HG02759 (cell line): ENCODE results near the gene NLRP6.
"Not testable (repeated sequence)": the region's sequence is repeated elsewhere in the genome, so short reads cannot be mapped to it uniquely, and the experiment has no call there.

Experiments used
- ATAC-seq: cut with Tn5 transposase; IDR thresholded peaks from one replicate; pipeline ENCODE4 v1.9.1; 2021; ENCODE audit warnings: mild to moderate bottlenecking, moderate library complexity; ENCODE audit not compliant: unreplicated experiment

Gene NLRP6

DNA sequence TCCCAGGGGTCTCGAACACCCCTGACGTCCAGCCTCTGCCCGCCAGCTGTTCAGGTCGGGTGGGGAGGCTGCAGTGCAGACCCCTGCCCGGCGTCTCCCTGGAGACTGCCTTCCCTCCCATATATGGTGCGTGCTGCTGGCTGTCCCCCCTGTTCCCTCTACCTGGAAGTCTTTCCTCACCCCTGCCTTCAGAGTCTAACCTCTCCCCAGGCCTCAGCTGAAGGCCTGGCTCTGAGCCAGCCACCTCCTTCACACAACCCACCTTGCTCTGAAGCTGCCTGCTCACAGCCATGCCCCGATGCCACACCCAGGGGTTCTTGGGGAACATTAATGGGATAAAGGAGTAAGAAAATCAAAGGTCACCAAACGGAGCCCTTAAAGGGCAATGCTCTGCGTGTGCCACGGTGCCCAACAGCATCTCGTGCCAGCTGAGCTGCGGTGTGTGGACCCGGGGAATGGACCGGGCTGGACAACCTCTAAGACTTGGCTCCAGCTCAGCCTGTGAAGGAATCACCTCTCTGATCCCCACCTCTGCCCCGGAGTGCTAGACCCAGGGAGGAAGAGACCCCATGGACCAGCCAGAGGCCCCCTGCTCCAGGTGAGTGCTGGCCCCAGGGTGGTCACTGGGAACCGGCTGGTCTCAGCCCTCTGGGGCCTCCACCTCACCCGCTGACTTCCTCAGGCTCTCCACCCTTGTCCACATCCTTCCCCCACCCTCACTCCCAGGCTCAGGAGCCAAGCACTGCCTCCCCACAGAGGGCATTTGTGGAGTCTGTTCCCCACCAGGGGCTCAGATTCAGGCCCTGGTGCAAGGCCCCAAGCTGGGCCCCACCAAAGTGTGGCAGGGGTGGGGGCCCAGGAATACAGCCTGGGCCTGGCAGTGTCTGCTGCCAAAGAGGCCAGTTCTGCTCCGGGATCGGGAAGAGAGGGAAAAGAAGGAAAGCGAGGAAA, at the start of gene NLRP6:
TSS of gene NLRP6 (plus strand) at position 407 of the 951 bp plus-strand sequence. CDS start at position 570, 163 bp downstream.
- no peak for ATAC-seq

DNA sequence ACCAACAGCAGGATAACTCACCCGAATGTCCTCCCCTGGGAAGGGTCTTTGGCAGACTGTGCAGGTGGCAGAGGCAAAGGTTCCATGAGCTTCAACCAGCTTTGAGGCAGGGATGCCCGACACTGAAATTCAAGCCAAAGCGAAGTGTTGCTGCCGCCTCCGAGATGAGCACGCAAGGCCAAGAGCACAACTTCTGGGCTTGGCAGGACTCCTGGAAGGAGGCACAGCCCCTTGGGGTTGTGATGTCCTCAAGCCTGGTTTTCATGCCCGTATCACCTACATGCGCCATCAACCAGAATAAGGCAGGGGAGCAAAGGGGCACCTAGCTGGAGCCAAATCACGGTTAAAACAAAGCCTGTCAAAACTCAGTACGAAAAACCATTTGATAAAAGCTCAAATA, 47.8 kb upstream of the NLRP6 start:
- ATAC-seq, result no peak

DNA sequence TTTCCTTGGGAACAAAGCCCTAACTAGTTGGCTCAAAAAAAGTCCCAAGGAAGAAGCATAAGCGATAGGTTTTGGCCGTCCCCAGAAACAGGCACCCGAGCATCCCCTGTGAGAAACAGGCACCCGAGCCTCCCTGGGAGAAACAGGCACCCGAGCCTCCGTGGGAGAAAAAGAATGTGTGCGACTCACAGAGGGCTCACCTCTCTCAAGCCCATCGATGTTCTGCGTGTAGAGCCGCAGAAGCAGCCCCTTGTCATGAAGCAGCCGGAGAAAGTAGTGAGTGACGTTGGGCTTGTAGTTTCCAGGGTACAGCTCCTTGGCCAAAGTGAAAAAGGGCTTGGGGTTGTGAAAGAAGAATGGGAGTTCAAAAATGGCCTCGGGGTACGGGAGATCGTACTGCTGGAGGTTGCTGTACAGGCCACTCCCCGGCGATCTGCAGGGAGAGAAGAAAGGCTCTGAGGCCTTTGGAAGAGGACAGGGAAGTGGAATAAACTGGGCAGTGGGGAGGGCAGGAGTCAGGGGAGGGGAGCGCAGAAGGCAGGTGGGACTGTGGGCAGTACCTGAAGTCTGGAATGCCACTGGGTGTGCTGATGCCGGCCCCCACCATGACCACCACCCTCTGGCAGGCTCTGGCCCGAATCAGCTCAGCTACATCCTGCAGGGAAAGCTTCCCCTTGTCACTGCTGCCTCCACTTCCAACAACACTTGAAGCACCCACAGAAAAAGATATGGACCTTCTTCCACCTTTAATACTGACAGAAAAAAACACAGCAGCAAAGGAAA, 45.2 kb upstream of the NLRP6 start:
- no peak for ATAC-seq

DNA sequence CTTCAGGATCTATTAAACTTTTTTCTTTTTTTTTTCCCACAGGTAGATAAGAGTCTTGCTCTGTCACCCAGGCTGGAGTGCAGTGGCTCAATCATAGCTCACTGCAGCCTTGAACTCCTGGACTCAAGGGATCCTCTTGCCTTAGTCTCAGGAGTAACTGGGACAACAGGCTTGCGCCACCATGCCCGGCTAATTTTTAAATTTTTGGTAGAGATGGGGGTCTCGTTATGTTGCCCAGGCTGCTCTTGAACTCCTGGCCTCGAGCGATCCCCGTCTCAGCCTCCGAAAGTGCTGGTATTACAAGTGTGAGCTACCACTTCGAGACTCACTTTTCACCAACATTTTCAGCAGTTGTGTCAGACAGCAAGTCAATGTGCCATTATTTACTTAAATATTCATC, 43.0 kb upstream of the NLRP6 start:
- ATAC-seq, result no peak

DNA sequence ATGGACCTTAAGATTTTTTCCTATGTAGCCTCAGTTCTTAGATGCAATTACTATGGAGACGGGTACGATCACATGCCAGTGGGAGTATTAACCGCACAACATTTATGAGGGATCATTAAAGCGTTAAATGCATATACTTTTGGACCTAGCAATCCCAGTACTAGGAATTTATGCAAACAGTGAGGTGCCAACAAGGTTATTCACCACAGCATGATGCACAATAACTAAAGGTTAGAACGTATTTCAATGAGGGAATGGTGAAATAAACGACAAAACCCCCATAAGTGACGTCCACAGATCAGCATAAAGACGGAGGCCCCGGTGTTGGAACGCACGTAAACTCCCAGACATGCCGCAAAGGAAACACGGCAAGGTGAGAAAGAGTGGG, 42.6 kb upstream of the NLRP6 start:
- ATAC-seq, result no peak

DNA sequence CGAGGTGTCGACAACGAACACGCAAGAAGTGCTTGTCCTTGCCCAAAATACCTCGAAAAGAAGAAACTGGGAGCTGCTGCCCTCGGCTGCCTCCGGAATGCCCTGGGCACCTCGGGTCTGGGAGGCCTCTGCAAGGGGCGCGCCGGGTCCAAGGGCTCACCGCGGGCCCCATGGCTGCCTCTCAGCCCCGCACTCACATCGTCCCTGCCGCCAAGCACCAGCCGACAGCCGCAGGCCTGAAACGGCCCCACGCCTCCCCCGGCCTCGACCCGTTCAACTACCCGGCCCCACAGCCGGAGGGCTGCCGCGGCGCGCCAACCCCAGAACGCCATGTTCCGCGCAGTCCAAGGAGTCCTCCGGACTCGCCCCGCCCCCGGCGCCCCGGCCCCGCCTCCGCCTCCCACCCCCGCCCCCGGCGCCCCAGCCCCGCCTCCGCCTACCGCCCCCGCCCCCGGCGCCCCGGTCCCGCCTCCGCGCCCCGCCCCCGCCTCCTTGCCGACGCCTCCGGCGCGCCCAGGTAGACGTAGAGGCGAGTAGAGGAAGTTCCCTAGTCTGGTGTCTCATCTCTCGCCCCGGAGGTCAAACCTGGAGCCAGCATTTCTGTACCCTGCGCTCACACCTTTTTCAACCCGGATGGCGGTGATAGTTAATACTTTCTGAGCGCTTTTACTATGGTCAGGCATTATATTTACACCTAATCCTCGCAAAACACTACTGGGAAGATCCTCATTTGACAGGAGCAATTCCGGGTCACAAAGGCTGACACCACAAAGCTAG, 42.0 kb upstream of the NLRP6 start, which contains the start of gene SIRT3:
TSS of gene SIRT3 (minus strand) at position 346 of the 777 bp plus-strand sequence. CDS start at position 332, 14 bp downstream.
- ATAC-seq, result peak; percentile 75

DNA sequence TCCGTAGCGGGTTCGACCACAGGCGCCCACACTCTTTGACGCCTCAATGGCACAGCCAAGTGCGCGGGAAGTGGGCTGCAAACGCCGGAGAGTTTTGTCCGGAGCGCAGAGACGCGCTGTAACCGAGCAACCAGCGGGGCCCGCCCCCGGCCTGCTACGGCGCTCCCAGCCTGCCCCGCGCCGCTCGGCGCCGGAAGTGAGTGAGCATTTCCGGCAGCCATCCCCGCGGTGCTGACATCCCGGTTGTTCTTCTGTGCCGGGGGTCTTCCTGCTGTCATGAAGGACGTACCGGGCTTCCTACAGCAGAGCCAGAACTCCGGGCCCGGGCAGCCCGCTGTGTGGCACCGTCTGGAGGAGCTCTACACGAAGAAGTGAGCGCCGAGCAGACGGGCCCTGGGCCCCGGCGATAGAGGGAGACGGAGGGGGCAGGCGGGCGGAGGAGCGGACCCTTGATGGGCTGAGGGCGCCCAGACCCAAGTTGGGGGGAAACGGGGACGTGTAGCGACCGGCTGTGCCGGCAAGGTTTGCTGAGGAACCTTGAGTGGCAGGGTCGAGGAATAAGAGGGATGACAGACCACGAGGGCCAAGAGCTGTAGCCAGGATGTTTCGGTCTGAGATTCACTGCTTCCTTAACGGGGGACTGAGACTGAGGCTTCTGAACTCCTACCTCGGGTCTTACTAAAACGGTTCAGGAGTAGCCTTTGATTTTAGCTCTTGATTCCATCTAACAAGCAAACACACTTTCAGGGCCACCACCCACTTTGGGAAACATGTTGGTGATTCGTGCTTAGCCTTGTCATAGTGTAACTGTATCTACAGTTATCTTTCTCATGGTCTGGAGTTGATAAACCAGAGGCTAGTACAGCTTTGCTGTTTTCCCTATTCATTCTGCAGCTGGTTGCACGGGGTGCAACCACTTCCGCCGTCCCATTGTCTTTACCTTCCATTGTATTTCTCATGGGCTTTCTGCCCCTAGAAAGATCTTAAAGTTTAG, 41.1 kb upstream of the NLRP6 start, which contains the start of gene PSMD13:
TSS of gene PSMD13 (plus strand) at position 203 of the 994 bp plus-strand sequence. CDS start at position 277, 74 bp downstream.
- ATAC-seq, result peak; percentile 87

DNA sequence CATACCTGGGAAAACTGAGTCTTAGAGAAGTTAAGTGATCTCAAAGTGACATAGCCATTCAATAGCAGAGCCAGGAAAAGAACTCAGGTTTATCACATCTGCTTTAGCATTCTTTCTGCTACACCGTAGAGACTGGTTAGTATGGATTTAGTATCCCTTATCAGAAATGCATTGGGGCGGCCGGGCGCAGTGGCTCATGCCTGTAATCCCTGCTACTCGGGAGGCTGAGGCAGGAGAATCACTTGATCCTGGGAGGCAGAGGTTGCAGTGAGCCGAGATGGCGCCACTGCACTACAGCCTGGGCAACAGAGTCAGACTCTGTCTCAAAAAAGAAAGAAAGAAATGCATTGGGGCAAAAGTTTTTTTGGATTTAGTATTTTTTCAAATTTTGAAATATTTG, 39.9 kb upstream of the NLRP6 start:
- ATAC-seq, result not testable (repeated sequence)

DNA sequence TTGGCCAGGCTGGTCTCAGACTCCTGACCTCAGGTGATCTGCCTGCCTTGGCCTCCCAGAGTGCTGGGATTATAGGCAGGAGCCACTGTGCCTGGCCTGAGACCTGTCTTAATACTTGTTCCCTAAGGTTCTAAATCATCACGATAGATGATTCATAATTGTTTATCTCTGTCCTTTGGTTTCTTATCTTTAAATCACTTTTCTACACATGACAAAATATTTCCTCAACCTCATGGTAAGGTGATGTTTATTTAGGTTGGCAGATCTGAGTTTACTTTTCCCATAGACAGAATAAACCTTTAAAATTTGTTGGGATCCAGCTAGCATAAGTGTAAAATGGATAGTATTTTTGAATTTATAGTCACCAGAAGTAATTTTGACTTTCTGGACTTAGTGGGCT, 37.9 kb upstream of the NLRP6 start:
- ATAC-seq, result no peak

DNA sequence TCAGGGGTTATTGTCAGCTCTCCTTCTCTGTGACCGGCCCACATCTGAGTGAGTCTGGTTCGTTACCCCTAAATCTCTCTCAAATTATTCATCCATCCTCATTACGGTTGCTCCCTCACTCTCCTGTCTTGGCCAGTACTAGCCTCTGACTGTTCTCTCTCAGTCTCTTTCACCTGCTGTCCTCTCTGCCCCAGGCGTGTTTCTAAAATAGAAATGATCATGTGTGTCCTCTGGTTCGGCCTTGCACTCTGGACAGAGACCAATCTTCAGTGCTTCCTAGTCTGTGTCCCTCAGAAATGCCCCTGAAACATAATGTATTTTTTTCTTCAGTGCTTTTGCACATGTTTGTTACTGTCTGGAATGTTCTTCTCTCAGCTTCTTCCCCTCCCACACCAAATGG, 36.6 kb upstream of the NLRP6 start:
- ATAC-seq, result no peak

DNA sequence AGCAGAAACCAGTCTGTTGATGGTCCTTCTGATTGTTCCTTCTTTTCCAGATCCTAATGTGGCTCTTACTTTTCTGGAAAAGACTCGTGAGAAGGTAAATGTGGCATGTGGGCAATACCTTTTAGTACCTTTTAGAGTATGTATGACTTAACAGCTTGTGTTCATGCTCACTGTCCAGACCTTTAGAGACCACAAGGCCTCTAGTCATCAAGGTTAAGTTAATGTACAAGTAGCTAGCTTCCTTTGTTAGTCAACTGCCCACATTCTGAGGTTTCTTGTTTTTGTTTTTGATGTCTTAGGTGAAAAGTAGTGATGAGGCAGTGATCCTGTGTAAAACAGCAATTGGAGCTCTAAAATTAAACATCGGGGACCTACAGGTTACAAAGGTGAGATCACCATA, 33.8 kb upstream of the NLRP6 start:
- ATAC-seq, result no peak

DNA sequence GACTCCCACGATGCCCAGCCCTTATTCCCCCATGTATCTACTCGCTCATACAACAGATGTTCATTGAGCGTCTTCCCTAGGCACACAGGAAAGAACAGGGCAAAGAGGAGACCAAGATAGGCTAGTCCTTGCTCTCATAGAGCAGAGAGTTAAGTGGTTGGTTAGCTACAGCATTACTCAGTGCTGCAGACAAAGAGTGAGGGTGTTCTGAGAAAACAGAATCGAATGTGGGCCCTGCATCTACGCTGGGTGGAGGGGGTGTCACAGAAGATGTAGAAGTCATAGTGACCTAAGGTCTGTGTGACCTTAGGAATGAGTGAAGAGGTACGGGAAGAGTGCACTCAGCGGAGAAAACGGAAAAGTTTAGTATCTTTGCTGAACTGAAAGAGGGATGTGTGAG, 29.1 kb upstream of the NLRP6 start:
- no peak for ATAC-seq

DNA sequence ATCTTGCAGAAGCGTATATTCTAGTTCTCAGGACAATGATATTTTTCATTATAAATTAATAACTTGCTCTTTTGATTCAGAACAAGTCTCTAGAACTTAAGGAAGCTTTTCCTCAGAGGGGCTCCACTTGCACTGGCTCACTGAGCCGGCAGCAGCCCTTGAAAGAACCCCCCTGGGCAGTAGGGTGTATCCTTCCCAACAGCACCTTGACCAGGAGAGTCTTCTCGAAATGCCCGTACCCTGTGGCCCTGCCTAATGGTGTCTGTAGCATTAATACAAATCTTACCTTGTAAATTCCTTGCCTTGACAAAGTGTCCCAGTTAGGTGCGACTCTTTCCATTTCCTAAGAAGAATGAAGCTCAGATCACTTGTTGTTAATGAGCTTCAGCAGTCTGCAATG, 27.9 kb upstream of the NLRP6 start:
- ATAC-seq, result no peak

DNA sequence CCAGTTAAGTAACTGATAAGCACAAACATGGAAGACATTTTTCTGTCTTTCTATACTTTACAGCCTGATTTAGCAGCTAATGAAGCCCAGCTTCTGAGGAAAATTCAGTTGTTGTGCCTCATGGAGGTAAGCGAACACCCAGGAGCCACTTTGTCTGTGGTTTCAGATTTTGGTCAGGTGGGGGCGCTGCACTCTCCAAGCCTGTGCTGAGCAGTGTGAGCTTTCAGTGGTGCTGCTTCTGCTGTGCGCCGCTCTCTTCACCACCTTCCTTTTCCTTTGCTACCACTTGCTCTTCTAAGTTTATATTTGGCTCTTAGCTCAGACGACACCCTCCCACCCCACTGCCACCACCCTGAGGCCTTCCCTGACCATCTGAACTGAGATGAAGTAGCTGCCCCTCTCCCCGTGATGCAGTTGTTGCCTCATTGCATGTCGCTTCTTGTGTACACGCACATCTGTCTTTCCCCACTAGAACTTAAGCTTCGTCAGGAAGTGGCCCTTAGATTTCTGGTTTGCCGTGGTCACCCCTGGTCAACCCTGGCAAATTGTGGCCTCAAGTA, 27.4 kb upstream of the NLRP6 start:
- ATAC-seq, result no peak

DNA sequence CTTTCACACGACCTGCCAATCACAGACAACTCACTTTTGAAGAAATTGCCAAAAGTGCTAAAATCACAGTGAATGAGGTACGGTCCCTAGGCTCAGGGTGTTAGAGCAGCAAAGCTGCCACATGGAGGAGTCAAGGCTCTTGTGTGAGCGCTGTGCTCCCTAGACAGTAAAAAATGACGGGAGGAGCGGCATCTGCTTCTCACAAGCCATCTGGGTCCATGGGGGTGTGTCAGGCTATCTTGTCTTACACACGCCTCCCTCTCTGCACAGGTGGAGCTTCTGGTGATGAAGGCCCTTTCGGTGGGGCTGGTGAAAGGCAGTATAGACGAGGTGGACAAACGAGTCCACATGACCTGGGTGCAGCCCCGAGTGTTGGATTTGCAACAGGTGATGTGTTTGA, 26.7 kb upstream of the NLRP6 start:
- no peak for ATAC-seq

DNA sequence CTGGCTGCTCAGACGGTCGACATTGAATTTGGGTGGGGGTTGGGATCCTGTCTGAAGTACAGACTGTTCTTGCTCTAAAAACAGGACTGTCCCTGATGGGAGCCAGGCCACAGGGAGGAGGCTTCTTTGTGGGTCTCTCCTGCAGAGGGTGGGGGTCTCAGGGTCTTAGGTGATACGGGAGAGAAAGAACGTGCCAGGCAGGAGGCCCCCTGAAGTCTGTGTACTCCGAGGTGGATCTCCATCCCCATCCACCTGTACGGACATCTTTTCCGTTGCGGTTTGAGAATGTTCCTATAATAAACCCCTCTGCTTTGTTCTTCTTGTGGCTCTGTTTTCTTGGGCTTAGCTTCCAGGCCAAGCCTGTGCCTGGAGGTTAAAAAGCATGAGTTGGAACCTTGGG, 25.5 kb upstream of the NLRP6 start:
- ATAC-seq, result no peak

DNA sequence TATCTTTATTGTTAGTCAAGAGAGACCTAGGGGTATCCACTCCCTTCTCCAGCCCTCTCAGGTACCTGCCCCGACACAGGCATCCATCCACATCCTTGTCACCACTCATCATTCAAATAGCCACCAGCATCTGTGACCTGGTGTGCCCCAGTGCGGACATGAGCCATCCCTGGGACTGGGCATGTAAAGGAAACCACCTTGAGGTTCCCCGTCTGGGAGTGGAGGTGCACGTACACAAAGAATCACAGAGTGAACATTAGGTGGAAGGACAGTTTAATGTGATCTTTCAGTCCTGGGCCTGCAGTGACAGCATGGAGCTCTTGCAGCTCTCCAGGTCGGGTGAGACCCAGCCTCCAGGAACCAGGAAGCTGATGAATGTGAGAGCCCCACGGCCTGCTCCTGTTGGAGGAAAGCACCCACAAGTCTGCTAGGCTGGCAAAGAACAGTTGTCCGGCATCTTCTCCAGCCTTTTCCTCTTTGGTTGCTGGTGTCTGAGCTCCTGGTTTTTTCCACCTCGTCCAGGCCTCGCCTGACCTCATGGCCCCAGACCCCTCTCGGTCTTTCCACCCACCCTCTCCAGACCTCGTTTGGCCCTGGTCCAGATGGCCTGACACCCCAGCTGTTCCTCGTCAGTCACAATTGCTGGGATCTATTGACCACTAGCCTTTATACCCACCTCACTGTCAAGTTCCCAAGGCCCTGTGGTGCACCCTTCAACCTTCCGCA, 24.9 kb upstream of the NLRP6 start:
- no peak for ATAC-seq

DNA sequence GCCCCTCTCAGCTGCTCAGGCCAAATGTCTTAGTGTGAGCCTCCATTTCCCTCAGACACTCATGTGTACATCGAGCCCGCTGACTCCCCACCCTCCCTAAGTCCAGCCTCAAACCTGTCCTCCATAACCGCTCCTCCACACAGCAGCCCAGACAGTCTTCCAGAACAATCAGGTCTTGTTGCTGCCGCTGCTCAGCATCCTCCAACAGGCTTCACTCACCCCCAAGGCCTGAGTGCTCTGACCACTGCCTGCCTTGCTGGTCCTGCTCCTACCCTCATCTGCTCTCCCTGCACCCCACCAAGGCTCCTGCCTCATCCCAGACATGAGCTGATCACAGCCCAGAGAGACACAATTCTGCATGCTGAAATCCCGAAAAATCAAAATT, 24.3 kb upstream of the NLRP6 start:
- no peak for ATAC-seq

DNA sequence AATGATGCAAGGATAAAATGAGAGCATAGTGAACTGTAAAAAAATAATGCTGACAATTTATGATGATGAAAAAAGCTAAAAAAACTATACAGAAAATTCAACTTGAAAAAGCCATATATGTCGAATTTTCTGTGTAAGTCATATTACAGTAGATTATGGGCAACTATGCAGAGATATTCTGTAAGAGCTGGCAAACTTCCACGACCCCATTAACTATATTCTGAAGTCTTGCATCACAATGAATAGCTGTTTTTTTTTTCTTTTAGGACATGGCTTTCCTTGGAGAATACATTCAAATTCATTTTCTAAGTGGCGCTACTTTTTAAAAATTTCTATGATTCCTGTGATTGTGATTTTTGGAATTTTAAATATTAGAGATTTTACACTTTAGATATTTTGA, 23.0 kb upstream of the NLRP6 start:
- no peak for ATAC-seq
